HG02678 (cell line): ENCODE data around the gene GSG1L.

Experiments used
- ATAC-seq: cut with Tn5 transposase; IDR thresholded peaks from one replicate; pipeline ENCODE4 v1.9.1; 2021; ENCODE audit warnings: mild to moderate bottlenecking, moderate library complexity; ENCODE audit not compliant: unreplicated experiment

Gene GSG1L

GRCh38 chr16:27780468-27781194 lies 282.9 kb downstream of the GSG1L start:
- no peak for ATAC-seq

GRCh38 chr16:27779641-27780164 lies 283.8 kb downstream of the GSG1L start:
- no peak for ATAC-seq

- no peak for ATAC-seq
Observed at GRCh38 chr16:27778926-27779570, 284.5 kb downstream of the GSG1L start.

GRCh38 chr16:27778171-27778925 lies 285.2 kb downstream of the GSG1L start:
- ATAC-seq: no peak

GRCh38 chr16:27777527-27777926 lies 286.0 kb downstream of the GSG1L start:
- ATAC-seq: no peak

GRCh38 chr16:27776556-27777225 lies 286.8 kb downstream of the GSG1L start:
- ATAC-seq: no peak

- no peak for ATAC-seq
Observed at GRCh38 chr16:27775254-27775653, 288.3 kb downstream of the GSG1L start.

- no peak for ATAC-seq
Observed at GRCh38 chr16:27774779-27775178, 288.7 kb downstream of the GSG1L start.

GRCh38 chr16:27773344-27773743 lies 290.2 kb downstream of the GSG1L start:
- ATAC-seq: no peak

GRCh38 chr16:27772093-27772825 lies 291.3 kb downstream of the GSG1L start:
- ATAC-seq: no peak

- no peak for ATAC-seq
Observed at GRCh38 chr16:27771201-27771910, 292.2 kb downstream of the GSG1L start.

GRCh38 chr16:27770271-27771196 lies 293.0 kb downstream of the GSG1L start:
- no peak for ATAC-seq

GRCh38 chr16:27769561-27770255 lies 293.8 kb downstream of the GSG1L start:
- ATAC-seq: no peak

GRCh38 chr16:27768651-27769272 lies 294.8 kb downstream of the GSG1L start:
- no peak for ATAC-seq

GRCh38 chr16:27767971-27768591 lies 295.4 kb downstream of the GSG1L start:
- ATAC-seq: no peak

GRCh38 chr16:27767081-27767480 lies 296.4 kb downstream of the GSG1L start:
- ATAC-seq: no peak

- no peak for ATAC-seq
Observed at GRCh38 chr16:27766236-27766925, 297.1 kb downstream of the GSG1L start.
